ENCODE data around the gene SEMA3C.

SEMA3C gene

DNA sequence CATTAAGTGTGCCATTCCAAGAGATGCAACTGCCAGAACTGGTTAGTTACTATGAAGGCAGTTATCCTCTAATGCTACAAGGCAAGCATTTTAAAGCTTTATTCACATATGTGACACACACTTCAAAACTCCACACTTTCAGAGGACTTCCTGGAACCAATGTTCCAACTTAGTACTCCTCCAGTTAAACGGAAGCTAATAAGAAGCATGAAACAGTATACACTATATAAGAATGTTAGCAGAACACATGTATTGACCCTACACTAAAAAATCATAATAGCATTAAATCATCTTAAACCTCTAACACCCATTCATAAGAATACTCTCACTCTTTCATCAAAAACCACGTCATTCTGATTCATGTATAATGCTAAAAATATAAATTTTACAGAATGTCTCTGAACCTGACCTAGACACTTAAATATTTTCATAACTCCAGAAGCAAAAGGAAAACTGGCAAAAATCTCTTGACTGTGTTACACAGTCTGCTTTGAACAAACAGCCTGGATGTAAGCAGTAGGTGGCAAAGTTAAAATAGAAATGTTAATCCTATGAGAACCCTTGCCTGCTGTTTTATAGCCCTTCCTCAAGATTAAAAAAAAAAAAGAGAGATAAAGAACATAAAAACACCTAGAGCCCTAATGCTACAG is 135.0 kb downstream of the SEMA3C start:
- no peaks in the 10 kb centered on the region for H3F3A ChIP-seq (ENCODE audit: control insufficient read depth, insufficient read depth)
- no peaks in the 10 kb centered on the region for H3K27me3 ChIP-seq (ENCODE audit: control insufficient read depth, low read length)
- H3K79me2 ChIP-seq (ENCODE audit: control insufficient read depth, low read length): no peaks in the 10 kb centered on the region
- no peaks in the 10 kb centered on the region for H4K20me1 ChIP-seq (ENCODE audit: control insufficient read depth, insufficient read depth, low read depth, low read length)
- H3K36me3 ChIP-seq (ENCODE audit: control insufficient read depth, low read length): no peaks in the 10 kb centered on the region
- no peak overlapping the region for H3K4me2 ChIP-seq (ENCODE audit: low read length)
- no peaks in the 10 kb centered on the region for H3K9me3 ChIP-seq (ENCODE audit: control insufficient read depth, insufficient read depth, low read length)
- H3K9me2 ChIP-seq (replicated peaks; ENCODE audit: control insufficient read depth, low read length): no peaks in the 10 kb centered on the region
- H3K4me1 ChIP-seq (ENCODE audit: control insufficient read depth, low read length): no peaks in the 10 kb centered on the region
- H3K27ac ChIP-seq (ENCODE audit: low read depth, low read length): no peak overlapping the region
- H3K4me3 ChIP-seq (ENCODE audit: low read length): no peak overlapping the region
- no peak for TF ChIP-seq EZH2phosphoT487 (IDR thresholded peaks at IDR 0.05; ENCODE audit: borderline replicate concordance, low read length)
- TF ChIP-seq, protein P1, sequence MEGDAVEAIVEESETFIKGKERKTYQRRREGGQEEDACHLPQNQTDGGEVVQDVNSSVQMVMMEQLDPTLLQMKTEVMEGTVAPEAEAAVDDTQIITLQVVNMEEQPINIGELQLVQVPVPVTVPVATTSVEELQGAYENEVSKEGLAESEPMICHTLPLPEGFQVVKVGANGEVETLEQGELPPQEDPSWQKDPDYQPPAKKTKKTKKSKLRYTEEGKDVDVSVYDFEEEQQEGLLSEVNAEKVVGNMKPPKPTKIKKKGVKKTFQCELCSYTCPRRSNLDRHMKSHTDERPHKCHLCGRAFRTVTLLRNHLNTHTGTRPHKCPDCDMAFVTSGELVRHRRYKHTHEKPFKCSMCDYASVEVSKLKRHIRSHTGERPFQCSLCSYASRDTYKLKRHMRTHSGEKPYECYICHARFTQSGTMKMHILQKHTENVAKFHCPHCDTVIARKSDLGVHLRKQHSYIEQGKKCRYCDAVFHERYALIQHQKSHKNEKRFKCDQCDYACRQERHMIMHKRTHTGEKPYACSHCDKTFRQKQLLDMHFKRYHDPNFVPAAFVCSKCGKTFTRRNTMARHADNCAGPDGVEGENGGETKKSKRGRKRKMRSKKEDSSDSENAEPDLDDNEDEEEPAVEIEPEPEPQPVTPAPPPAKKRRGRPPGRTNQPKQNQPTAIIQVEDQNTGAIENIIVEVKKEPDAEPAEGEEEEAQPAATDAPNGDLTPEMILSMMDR (IDR thresholded peaks at IDR 0.05; ENCODE audit: low read depth, low read length, poor library complexity, severe bottlenecking): no peak

DNA sequence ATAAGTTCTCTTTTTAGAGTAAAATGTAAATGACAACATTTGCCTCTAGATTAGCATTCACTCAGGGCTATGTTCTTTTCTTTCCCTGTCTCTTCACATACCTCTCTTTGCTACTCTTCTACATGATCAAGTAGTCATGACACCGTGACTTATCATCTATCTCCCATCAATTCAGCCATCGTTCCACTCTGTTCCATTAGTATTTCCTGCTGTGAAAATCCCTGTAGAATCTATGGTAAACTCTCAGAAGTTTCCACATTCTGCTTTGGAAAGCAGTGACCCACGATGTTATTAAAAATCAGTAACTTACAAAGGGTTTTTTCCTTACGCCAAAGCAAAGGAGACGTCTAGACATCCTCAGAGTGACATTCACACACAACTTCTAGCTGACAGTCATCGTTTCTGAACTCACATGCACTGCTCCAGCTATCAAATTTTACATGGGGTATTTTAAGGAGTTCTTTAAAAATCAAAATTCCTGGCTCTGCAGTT is 135.6 kb downstream of the SEMA3C start:
- H3K9me2 ChIP-seq (replicated peaks; ENCODE audit: control insufficient read depth, low read length): no peaks in the 10 kb centered on the region
- H4K20me1 ChIP-seq (ENCODE audit: control insufficient read depth, insufficient read depth, low read depth, low read length): no peaks in the 10 kb centered on the region
- H3F3A ChIP-seq (ENCODE audit: control insufficient read depth, insufficient read depth): no peaks in the 10 kb centered on the region
- H3K4me3 ChIP-seq (ENCODE audit: low read length): no peak overlapping the region
- no peak overlapping the region for H3K4me2 ChIP-seq (ENCODE audit: low read length)
- TF ChIP-seq, protein P1 (IDR thresholded peaks at IDR 0.05; ENCODE audit: low read depth, low read length, poor library complexity, severe bottlenecking): no peak
- TF ChIP-seq EZH2phosphoT487 (IDR thresholded peaks at IDR 0.05; ENCODE audit: borderline replicate concordance, low read length): no peak
- no peaks in the 10 kb centered on the region for H3K36me3 ChIP-seq (ENCODE audit: control insufficient read depth, low read length)
- no peaks in the 10 kb centered on the region for H3K79me2 ChIP-seq (ENCODE audit: control insufficient read depth, low read length)
- no peaks in the 10 kb centered on the region for H3K4me1 ChIP-seq (ENCODE audit: control insufficient read depth, low read length)
- H3K9me3 ChIP-seq (ENCODE audit: control insufficient read depth, insufficient read depth, low read length): no peaks in the 10 kb centered on the region
- no peaks in the 10 kb centered on the region for H3K27me3 ChIP-seq (ENCODE audit: control insufficient read depth, low read length)
- no peak overlapping the region for H3K27ac ChIP-seq (ENCODE audit: low read depth, low read length)

DNA sequence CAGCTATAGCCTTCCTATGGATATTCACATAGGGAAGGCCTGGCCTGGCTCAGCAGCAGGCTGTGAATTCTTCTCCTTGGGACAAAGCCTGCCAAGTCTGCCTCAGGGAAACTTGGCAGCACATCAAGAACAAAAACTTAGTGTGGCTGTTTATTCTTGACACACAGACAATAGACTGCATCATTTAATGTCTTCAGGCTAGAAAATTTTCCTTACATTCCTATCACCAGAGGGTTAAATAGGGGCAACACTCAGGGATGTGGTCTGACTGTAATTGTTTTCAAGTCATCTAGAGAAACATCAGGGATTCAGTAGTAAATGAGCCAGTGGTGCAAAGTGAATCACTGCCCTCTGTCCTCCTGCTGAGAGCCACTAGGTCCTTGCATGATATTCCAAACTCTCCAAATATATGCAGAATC is 137.3 kb downstream of the SEMA3C start:
- H3K27ac ChIP-seq (ENCODE audit: low read depth, low read length): no peak overlapping the region
- no peaks in the 10 kb centered on the region for H3K36me3 ChIP-seq (ENCODE audit: control insufficient read depth, low read length)
- no peaks in the 10 kb centered on the region for H3K79me2 ChIP-seq (ENCODE audit: control insufficient read depth, low read length)
- H3K4me2 ChIP-seq (ENCODE audit: low read length): no peak overlapping the region
- H3K9me3 ChIP-seq (ENCODE audit: control insufficient read depth, insufficient read depth, low read length): no peaks in the 10 kb centered on the region
- H3F3A ChIP-seq (ENCODE audit: control insufficient read depth, insufficient read depth): no peaks in the 10 kb centered on the region
- H3K27me3 ChIP-seq (ENCODE audit: control insufficient read depth, low read length): no peaks in the 10 kb centered on the region
- H3K4me1 ChIP-seq (ENCODE audit: control insufficient read depth, low read length): no peaks in the 10 kb centered on the region
- H3K4me3 ChIP-seq (ENCODE audit: low read length): no peak overlapping the region
- H4K20me1 ChIP-seq (ENCODE audit: control insufficient read depth, insufficient read depth, low read depth, low read length): no peaks in the 10 kb centered on the region
- no peaks in the 10 kb centered on the region for H3K9me2 ChIP-seq (replicated peaks; ENCODE audit: control insufficient read depth, low read length)
- TF ChIP-seq, protein P1 (IDR thresholded peaks at IDR 0.05; ENCODE audit: low read depth, low read length, poor library complexity, severe bottlenecking): no peak
- TF ChIP-seq EZH2phosphoT487 (IDR thresholded peaks at IDR 0.05; ENCODE audit: borderline replicate concordance, low read length): no peak

Measured in DOHH2 (cell line).